Effector CD8-positive, alpha-beta T cell (primary cell): ENCODE measurements around the gene TSPYL6.

Experiments
- DNase-seq: peaks from one replicate; lab custom pipeline; 2025; lab: John Stamatoyannopoulos, UW

The TSPYL6 gene

GRCh38 chr2:54258166-54258565 lies 2.1 kb upstream of the TSPYL6 start:
- no peak for DNase-seq

GRCh38 chr2:54255230-54256090 lies 569 bp downstream of the TSPYL6 start:
- no peak for DNase-seq

GRCh38 chr2:54254180-54254579 lies 1.8 kb downstream of the TSPYL6 start:
- no peak for DNase-seq

- no peak for DNase-seq
Measured at GRCh38 chr2:54249629-54250028, 6.4 kb downstream of the TSPYL6 start.

- no peak for DNase-seq
Measured at GRCh38 chr2:54247115-54247514, 8.9 kb downstream of the TSPYL6 start.

- no peak for DNase-seq
Measured at GRCh38 chr2:54240515-54241469, 15.2 kb downstream of the TSPYL6 start.

- DNase-seq: no peak
Measured at GRCh38 chr2:54239427-54239826, 16.6 kb downstream of the TSPYL6 start.

GRCh38 chr2:54237428-54237827 lies 18.6 kb downstream of the TSPYL6 start:
- no peak for DNase-seq

GRCh38 chr2:54233832-54234649 lies 22.0 kb downstream of the TSPYL6 start:
- DNase-seq: no peak

- DNase-seq: no peak
Measured at GRCh38 chr2:54228945-54229344, 27.1 kb downstream of the TSPYL6 start.

GRCh38 chr2:54227798-54228197 lies 28.2 kb downstream of the TSPYL6 start:
- no peak for DNase-seq

- DNase-seq: no peak
Measured at GRCh38 chr2:54226260-54226659, 29.8 kb downstream of the TSPYL6 start.

GRCh38 chr2:54224997-54225396 lies 31.0 kb downstream of the TSPYL6 start:
- DNase-seq: no peak

- no peak for DNase-seq
Measured at GRCh38 chr2:54213082-54213481, 42.9 kb downstream of the TSPYL6 start.

GRCh38 chr2:54212456-54212855 lies 43.6 kb downstream of the TSPYL6 start:
- DNase-seq: no peak

GRCh38 chr2:54209379-54209778 lies 46.6 kb downstream of the TSPYL6 start:
- no peak for DNase-seq

- DNase-seq: no peak
Measured at GRCh38 chr2:54208364-54209240, 47.4 kb downstream of the TSPYL6 start.

- DNase-seq: no peak
Measured at GRCh38 chr2:54207666-54208195, 48.3 kb downstream of the TSPYL6 start.

- no peak for DNase-seq
Measured at GRCh38 chr2:54206596-54206995, 49.4 kb downstream of the TSPYL6 start.

- DNase-seq: no peak
Measured at GRCh38 chr2:54204476-54204875, 51.6 kb downstream of the TSPYL6 start.
